GM19043 (cell line): ENCODE results near the gene ATP1B1.

Experiments
- ATAC-seq: cut with Tn5 transposase; IDR thresholded peaks from one replicate; pipeline ENCODE4 v1.9.1; 2021; ENCODE audit warnings: low read depth; ENCODE audit not compliant: unreplicated experiment

ATP1B1 gene

DNA sequence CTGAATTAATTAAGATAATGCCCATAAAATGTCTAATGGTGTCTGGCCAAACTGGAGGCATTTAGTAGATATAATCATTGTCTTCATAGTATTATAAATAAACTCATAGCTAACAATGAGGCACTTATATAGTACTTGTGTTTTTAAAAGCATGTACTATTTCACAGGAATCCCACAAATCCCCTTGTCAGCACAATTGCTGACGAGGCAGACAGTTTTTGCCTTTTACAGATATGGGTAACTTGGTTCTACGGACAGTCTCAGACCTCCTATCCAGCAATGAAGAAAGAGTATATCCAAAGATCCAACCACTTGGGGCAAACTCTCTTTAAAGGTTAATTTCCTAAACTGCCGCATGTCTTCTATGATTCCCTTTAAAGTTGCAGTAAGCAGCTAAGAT, 73.7 kb downstream of the ATP1B1 start:
- ATAC-seq: no peak
